ENCODE data around the gene NFE2L2.

Gene NFE2L2

DNA sequence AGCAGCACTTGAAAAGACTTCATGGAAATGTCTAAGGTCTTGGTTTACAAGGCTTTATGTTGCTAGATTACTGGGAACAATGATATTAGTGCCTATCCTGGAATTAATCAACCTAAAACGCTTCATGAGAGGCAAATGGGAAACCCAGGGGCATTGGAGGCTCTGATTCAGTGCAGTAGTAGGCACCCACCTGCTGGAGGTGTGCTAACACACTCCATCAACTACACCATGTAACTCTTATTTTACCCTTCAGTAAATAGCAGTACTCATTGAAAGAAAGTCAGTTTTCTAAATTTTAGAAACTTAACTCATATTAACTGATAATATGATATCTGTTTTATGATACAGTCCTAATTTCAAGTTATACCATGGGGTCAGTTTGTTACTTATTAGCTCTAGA, 69.3 kb downstream of the NFE2L2 start:
- Histone ChIP-seq H3K36me3 (ENCODE audit: low read length) (no peaks in the 10 kb centered on the region), H3F3A (ENCODE audit: insufficient read depth) (no peaks in the 10 kb centered on the region), H3K9me3 (ENCODE audit: insufficient read depth, low read length) (no peaks in the 10 kb centered on the region), H3K27me3 (ENCODE audit: low read length) (no peaks in the 10 kb centered on the region), H3K27ac (ENCODE audit: low read depth, low read length) (no peak overlapping the region), H4K20me1 (ENCODE audit: low read depth, low read length) (no peaks in the 10 kb centered on the region), H3K4me3 (ENCODE audit: insufficient read depth, low read length, poor library complexity, severe bottlenecking) (no peak overlapping the region), H3K79me2 (ENCODE audit: insufficient read depth, low read length) (no peaks in the 10 kb centered on the region), H3K9me2 (replicated peaks; ENCODE audit: insufficient read depth, low read length) (no peaks in the 10 kb centered on the region), H2AFZ (ENCODE audit: low read depth, low read length, severe bottlenecking) (no peak overlapping the region), H3K9ac (ENCODE audit: low read length) (no peak overlapping the region), H3K4me2 (ENCODE audit: low read depth, low read length, poor library complexity, severe bottlenecking) (no peak overlapping the region)
- TF ChIP-seq, protein P1, sequence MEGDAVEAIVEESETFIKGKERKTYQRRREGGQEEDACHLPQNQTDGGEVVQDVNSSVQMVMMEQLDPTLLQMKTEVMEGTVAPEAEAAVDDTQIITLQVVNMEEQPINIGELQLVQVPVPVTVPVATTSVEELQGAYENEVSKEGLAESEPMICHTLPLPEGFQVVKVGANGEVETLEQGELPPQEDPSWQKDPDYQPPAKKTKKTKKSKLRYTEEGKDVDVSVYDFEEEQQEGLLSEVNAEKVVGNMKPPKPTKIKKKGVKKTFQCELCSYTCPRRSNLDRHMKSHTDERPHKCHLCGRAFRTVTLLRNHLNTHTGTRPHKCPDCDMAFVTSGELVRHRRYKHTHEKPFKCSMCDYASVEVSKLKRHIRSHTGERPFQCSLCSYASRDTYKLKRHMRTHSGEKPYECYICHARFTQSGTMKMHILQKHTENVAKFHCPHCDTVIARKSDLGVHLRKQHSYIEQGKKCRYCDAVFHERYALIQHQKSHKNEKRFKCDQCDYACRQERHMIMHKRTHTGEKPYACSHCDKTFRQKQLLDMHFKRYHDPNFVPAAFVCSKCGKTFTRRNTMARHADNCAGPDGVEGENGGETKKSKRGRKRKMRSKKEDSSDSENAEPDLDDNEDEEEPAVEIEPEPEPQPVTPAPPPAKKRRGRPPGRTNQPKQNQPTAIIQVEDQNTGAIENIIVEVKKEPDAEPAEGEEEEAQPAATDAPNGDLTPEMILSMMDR (IDR thresholded peaks at IDR 0.05; ENCODE audit: insufficient read depth, low read length, poor library complexity, severe bottlenecking) = no peak
- no peak for TF ChIP-seq EZH2phosphoT487 (conservative IDR thresholded peaks at IDR 0.05; ENCODE audit: low read length)

DNA sequence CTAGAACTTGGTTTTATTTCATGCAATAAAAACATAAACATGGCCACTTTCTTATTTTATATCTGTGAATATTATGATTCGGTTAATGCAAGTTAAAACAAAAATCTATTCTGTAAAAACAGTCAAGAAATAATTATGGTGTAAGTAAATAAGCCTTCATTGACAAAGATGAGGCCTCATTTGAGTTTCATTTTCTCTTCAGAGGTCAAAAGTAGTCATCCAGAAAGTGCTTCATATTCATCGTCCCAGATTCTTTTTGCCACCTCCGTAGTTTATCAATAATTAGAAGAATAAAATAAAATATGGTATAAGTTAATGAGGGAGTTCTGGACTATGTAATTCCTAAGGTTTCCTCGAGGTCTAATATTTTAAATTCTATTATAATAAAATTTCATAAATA, 71.3 kb downstream of the NFE2L2 start:
- Histone ChIP-seq H3F3A (ENCODE audit: insufficient read depth) (no peaks in the 10 kb centered on the region), H3K79me2 (ENCODE audit: insufficient read depth, low read length) (no peaks in the 10 kb centered on the region), H4K20me1 (ENCODE audit: low read depth, low read length) (no peaks in the 10 kb centered on the region), H3K4me2 (ENCODE audit: low read depth, low read length, poor library complexity, severe bottlenecking) (no peak overlapping the region), H3K9me3 (ENCODE audit: insufficient read depth, low read length) (no peaks in the 10 kb centered on the region), H3K4me3 (ENCODE audit: insufficient read depth, low read length, poor library complexity, severe bottlenecking) (no peak overlapping the region), H3K9ac (ENCODE audit: low read length) (no peak overlapping the region), H3K27me3 (ENCODE audit: low read length) (no peaks in the 10 kb centered on the region), H3K27ac (ENCODE audit: low read depth, low read length) (no peak overlapping the region), H3K36me3 (ENCODE audit: low read length) (no peaks in the 10 kb centered on the region), H2AFZ (ENCODE audit: low read depth, low read length, severe bottlenecking) (no peak overlapping the region), H3K9me2 (replicated peaks; ENCODE audit: insufficient read depth, low read length) (no peaks in the 10 kb centered on the region)
- TF ChIP-seq, protein P1 (IDR thresholded peaks at IDR 0.05; ENCODE audit: insufficient read depth, low read length, poor library complexity, severe bottlenecking) = no peak
- no peak for TF ChIP-seq EZH2phosphoT487 (conservative IDR thresholded peaks at IDR 0.05; ENCODE audit: low read length)

DNA sequence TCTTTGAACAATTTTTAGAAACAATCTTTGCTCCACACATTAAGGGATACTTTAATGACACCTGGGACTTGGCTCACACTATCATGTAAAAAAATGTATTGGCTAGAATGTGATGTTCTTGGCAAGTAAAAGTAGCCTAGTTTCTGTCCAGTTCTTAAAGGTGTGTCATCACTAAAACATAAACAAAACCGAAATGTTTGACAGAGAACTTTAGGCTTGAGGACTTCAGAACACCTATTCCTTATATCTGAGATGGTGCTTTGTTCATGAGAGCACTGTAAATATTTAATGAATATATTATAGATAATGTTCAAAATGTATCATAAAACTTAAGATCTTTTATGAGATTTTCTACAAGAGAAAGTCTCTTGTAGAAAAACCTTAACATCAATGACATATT, 71.7 kb downstream of the NFE2L2 start:
- Histone ChIP-seq H3K9me2 (replicated peaks; ENCODE audit: insufficient read depth, low read length) (no peaks in the 10 kb centered on the region), H3K27me3 (ENCODE audit: low read length) (no peaks in the 10 kb centered on the region), H3K4me3 (ENCODE audit: insufficient read depth, low read length, poor library complexity, severe bottlenecking) (no peak overlapping the region), H3K27ac (ENCODE audit: low read depth, low read length) (no peak overlapping the region), H2AFZ (ENCODE audit: low read depth, low read length, severe bottlenecking) (no peak overlapping the region), H3K79me2 (ENCODE audit: insufficient read depth, low read length) (no peaks in the 10 kb centered on the region), H3F3A (ENCODE audit: insufficient read depth) (no peaks in the 10 kb centered on the region), H3K36me3 (ENCODE audit: low read length) (no peaks in the 10 kb centered on the region), H3K9ac (ENCODE audit: low read length) (no peak overlapping the region), H3K9me3 (ENCODE audit: insufficient read depth, low read length) (no peaks in the 10 kb centered on the region), H4K20me1 (ENCODE audit: low read depth, low read length) (no peaks in the 10 kb centered on the region), H3K4me2 (ENCODE audit: low read depth, low read length, poor library complexity, severe bottlenecking) (no peak overlapping the region)
- TF ChIP-seq EZH2phosphoT487 (conservative IDR thresholded peaks at IDR 0.05; ENCODE audit: low read length) = no peak
- TF ChIP-seq, protein P1 (IDR thresholded peaks at IDR 0.05; ENCODE audit: insufficient read depth, low read length, poor library complexity, severe bottlenecking) = no peak

Measured in SU-DHL-6 (cell line).